ENCODE data around the gene GPR107.

The GPR107 gene

GRCh38 chr9:130172858-130173665 is 119.4 kb downstream of the GPR107 start:
- peak overlapping the region; percentile 63 for H3K4me3 ChIP-seq (ENCODE audit: low read depth, low read length)
- 0 out of 2 replicates have a peak, but pooled peaks have one; percentile 3 for TF ChIP-seq CTCF (IDR thresholded peaks at IDR 0.05; ENCODE audit: control insufficient read depth, extremely low read depth, insufficient read depth)
- no peak for DNase-seq (ENCODE audit: low read depth)

- peak overlapping the region; percentile 63 for H3K4me3 ChIP-seq (ENCODE audit: low read depth, low read length)
- DNase-seq (ENCODE audit: low read depth), result no peak
- no peak for TF ChIP-seq CTCF (IDR thresholded peaks at IDR 0.05; ENCODE audit: control insufficient read depth, extremely low read depth, insufficient read depth)
Measured at GRCh38 chr9:130173666-130173983, 119.9 kb downstream of the GPR107 start.

- H3K4me3 ChIP-seq (ENCODE audit: low read depth, low read length), result peak overlapping the region; percentile 63; the same call in 1 of the 2 replicates
- no peak for DNase-seq (ENCODE audit: low read depth)
- no peak for TF ChIP-seq CTCF (IDR thresholded peaks at IDR 0.05; ENCODE audit: control insufficient read depth, extremely low read depth, insufficient read depth)
Measured at GRCh38 chr9:130174025-130174424, 120.3 kb downstream of the GPR107 start.

GRCh38 chr9:130174920-130175321 is 121.2 kb downstream of the GPR107 start:
- no peak for DNase-seq (ENCODE audit: low read depth)
- no peak for TF ChIP-seq CTCF (IDR thresholded peaks at IDR 0.05; ENCODE audit: control insufficient read depth, extremely low read depth, insufficient read depth)
- H3K4me3 ChIP-seq (ENCODE audit: low read depth, low read length), result no peak overlapping the region

- no peak for TF ChIP-seq CTCF (IDR thresholded peaks at IDR 0.05; ENCODE audit: control insufficient read depth, extremely low read depth, insufficient read depth)
- no peak overlapping the region for H3K4me3 ChIP-seq (ENCODE audit: low read depth, low read length)
- no peak for DNase-seq (ENCODE audit: low read depth)
Measured at GRCh38 chr9:130175355-130175754, 121.6 kb downstream of the GPR107 start.

- no peak for DNase-seq (ENCODE audit: low read depth)
- no peak for TF ChIP-seq CTCF (IDR thresholded peaks at IDR 0.05; ENCODE audit: control insufficient read depth, extremely low read depth, insufficient read depth)
- no peak overlapping the region for H3K4me3 ChIP-seq (ENCODE audit: low read depth, low read length)
Measured at GRCh38 chr9:130176760-130177159, 123.1 kb downstream of the GPR107 start.
